KOPT-K1 (cell line): ENCODE results near the gene TNNI3K.

Experiments used
- H3K27ac ChIP-seq: fragments of 200-600 bp; sonication (generic); 2 replicates; pipeline ENCODE4 v1.5.1; 2016; ENCODE audit warnings: antibody characterized with exemption, mild to moderate bottlenecking, low read depth, low read length; ENCODE audit not compliant: poor library complexity, severe bottlenecking
- H3K36me3 ChIP-seq: fragments of 200-600 bp; sonication (generic); 2 replicates; pipeline ENCODE4 v1.5.1; 2017; ENCODE audit warnings: antibody characterized with exemption, mild to moderate bottlenecking, low read length, moderate library complexity; ENCODE audit not compliant: insufficient read depth
- H3K9me3 ChIP-seq: fragments of 200-600 bp; sonication (generic); 2 replicates; pipeline ENCODE4 v1.5.1; 2017; ENCODE audit warnings: antibody characterized with exemption, low read length, mild to moderate bottlenecking; ENCODE audit not compliant: insufficient read depth, poor library complexity, severe bottlenecking

TNNI3K gene

GRCh38 chr1:74429580-74429979 is 194.4 kb downstream of the TNNI3K start:
- H3K9me3 ChIP-seq, result no peaks in the 10 kb centered on the region
- H3K27ac ChIP-seq, result no peak overlapping the region
- no peaks in the 10 kb centered on the region for H3K36me3 ChIP-seq

- H3K9me3 ChIP-seq, result no peaks in the 10 kb centered on the region
- no peak overlapping the region for H3K27ac ChIP-seq
- H3K36me3 ChIP-seq, result no peaks in the 10 kb centered on the region
Measured at GRCh38 chr1:74430342-74430934, 195.3 kb downstream of the TNNI3K start.

DNA sequence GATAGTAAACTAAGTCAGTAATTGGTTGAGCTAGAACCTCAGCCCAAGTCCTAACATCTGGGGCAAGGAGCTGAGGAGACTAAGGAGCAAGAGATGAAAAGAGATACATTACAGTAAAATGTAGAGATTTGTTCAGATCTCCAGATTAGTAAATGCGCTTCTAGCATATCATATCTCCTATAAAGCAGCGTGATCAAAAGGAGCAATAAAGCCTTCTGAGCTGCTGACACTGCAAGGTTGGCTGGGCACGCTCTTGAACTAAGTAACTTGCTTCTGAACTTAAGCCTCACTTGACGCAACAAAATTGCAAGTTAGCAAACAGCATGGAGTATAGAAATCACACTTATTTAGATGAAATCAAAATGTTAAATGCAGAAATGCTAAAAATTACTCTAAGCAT is 196.3 kb downstream of the TNNI3K start:
- Histone ChIP-seq H3K27ac (no peak overlapping the region), H3K36me3 (no peaks in the 10 kb centered on the region), H3K9me3 (no peaks in the 10 kb centered on the region)

- Histone ChIP-seq H3K36me3 (no peaks in the 10 kb centered on the region), H3K9me3 (no peaks in the 10 kb centered on the region), H3K27ac (no peak overlapping the region)
Measured at GRCh38 chr1:74432325-74432724, 197.1 kb downstream of the TNNI3K start.

DNA sequence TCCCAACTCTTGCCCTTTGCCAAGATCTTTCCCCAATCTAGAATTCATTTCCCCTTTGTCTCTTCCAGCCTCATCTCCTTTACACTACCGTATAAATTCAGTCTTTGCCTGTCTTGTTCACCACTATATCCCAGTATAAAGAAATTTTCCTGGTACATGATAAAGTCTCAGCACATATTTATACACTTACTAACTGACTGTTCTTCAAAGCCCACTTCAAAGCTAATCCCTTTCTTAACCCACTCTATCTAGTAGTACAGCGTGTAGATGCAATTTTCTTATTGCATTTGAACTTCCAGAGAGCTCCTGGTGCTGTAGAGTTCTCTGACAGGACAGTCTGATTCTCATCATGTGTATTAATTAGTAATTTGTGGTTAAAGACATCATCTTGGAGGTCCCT is 199.1 kb downstream of the TNNI3K start:
- H3K27ac ChIP-seq, result no peak overlapping the region
- no peaks in the 10 kb centered on the region for H3K36me3 ChIP-seq
- H3K9me3 ChIP-seq, result no peaks in the 10 kb centered on the region

- H3K27ac ChIP-seq, result no peak overlapping the region
- H3K36me3 ChIP-seq, result no peaks in the 10 kb centered on the region
- H3K9me3 ChIP-seq, result no peaks in the 10 kb centered on the region
Measured at GRCh38 chr1:74436078-74436477, 200.9 kb downstream of the TNNI3K start.

- H3K9me3 ChIP-seq, result no peaks in the 10 kb centered on the region
- no peaks in the 10 kb centered on the region for H3K36me3 ChIP-seq
- H3K27ac ChIP-seq, result no peak overlapping the region
Measured at GRCh38 chr1:74437035-74437434, 201.8 kb downstream of the TNNI3K start.

- Histone ChIP-seq H3K36me3 (no peaks in the 10 kb centered on the region), H3K9me3 (no peaks in the 10 kb centered on the region), H3K27ac (no peak overlapping the region)
Measured at GRCh38 chr1:74452035-74452434, 216.8 kb downstream of the TNNI3K start.

- Histone ChIP-seq H3K27ac (no peak overlapping the region), H3K9me3 (no peaks in the 10 kb centered on the region), H3K36me3 (no peaks in the 10 kb centered on the region)
Measured at GRCh38 chr1:74453277-74453676, 218.1 kb downstream of the TNNI3K start.

GRCh38 chr1:74455390-74455789 is 220.2 kb downstream of the TNNI3K start:
- Histone ChIP-seq H3K36me3 (no peaks in the 10 kb centered on the region), H3K27ac (no peak overlapping the region), H3K9me3 (no peaks in the 10 kb centered on the region)

DNA sequence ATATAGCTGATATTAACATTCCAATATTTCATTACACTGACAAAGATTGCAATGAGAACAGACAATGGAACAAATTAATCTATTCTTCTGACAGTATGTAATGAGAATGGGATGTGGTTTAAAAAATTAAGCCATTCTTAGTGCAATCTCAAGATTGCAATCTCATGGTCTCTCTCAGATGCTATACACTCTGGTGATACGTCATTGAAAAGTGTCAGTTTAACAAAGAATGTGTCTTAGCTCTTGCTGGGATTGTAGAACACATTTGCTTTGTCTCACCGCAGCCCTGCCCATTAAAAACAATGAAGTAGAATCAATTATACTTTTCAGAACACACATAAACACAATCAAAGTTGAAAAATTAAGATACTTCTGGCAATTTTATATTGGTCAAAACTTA is 222.1 kb downstream of the TNNI3K start:
- no peaks in the 10 kb centered on the region for H3K36me3 ChIP-seq
- no peaks in the 10 kb centered on the region for H3K9me3 ChIP-seq
- H3K27ac ChIP-seq, result no peak overlapping the region

GRCh38 chr1:74463333-74463988 is 228.3 kb downstream of the TNNI3K start:
- H3K36me3 ChIP-seq, result no peaks in the 10 kb centered on the region
- H3K9me3 ChIP-seq, result no peaks in the 10 kb centered on the region
- no peak overlapping the region for H3K27ac ChIP-seq

DNA sequence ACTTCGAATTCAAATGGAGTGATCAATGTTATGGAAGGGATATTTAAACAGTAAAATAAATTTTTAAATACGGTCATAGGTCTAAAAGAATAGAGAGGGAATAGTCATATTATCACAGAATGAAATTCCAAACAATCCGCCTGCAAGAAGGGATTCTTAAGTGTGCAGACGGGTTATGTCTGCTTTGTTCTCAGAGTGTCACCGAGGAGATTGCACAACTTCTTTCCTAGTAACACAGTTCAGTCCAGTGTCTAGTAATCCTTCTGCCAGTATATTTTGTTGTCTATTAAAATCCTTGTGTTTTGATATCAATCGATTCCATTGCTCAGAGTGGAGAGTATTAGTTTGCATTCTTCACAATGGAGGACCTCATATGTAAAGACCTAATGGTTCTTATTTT is 228.8 kb downstream of the TNNI3K start:
- no peak overlapping the region for H3K27ac ChIP-seq
- H3K36me3 ChIP-seq, result no peaks in the 10 kb centered on the region
- H3K9me3 ChIP-seq, result no peaks in the 10 kb centered on the region

DNA sequence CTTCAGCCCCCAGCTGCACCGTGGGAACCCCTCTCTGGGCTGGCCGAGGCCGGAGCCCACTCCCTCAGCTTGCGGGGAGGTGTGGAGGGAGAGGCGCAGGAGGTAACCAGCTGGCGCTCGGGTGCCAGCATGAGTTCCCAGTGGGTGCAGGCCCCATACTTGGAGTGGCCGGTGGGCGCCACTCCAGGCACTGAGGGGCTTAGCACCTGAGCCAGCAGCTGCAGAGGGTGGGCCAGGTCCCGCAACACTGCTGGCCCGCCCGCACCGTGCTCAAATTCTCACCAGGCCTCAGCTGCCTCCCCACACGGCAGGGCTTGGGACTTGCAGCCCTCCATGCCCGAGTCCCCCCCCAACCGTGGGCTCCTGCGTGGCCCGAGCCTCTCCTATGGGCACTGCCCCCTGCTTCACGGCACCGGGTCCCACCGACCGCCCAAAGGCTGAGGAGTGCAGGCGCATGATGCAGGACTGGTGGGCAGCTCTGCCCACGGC is 230.1 kb downstream of the TNNI3K start:
- Histone ChIP-seq H3K27ac (no peak overlapping the region), H3K36me3 (no peaks in the 10 kb centered on the region), H3K9me3 (no peaks in the 10 kb centered on the region)

GRCh38 chr1:74467786-74468377 is 232.7 kb downstream of the TNNI3K start:
- H3K27ac ChIP-seq, result no peak overlapping the region
- no peaks in the 10 kb centered on the region for H3K9me3 ChIP-seq
- H3K36me3 ChIP-seq, result no peaks in the 10 kb centered on the region
